ENCODE results near the gene TACC3. TPM values are rescaled to one million over a fixed set of nuclear protein-coding genes. Genes with fewer than 3 reads are reported as not detected.

The TACC3 gene
- total and polyA plus RNA-seq, 2 of the 8 experiments (the other 6 are each of a cell fraction or from before 2014, with no cell fraction given) = 73.8 to 148 TPM

DNA sequence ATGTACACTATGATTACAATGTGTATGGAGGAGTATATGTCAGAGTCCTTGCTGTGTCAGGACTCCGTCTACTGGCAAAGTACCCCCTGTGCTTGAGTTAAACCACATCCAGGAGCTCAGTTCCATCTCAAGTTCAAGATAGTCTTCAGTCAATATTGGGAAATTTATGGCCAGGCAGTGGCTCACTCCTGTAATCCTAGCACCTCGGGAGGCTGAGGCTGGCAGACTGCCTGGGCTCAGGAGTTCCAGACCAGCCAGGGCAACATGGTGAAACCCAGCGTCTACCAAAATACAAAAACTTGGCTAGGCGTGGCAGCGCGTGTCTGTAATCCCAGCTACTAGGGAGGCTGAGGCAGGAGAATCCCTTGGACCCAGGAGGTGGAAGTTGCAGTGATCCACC lies 15.0 kb upstream of the TACC3 start:
- no peak overlapping the region for H2BK5ac ChIP-seq (ENCODE audit: low read depth, low read length)
- 81% methylated on average over 6 of the region's 6 CpGs; no CpG with 5 or more reads in 1 of the 2 experiments for WGBS, 2 experiments (ENCODE audit: extremely low coverage in 1 of 2, insufficient coverage in 1 of 2, insufficient read length in 1 of 2, insufficient replicate concordance in 2 of 2, low coverage in 1 of 2, low lambda C conversion rate in 2 of 2, missing lambda C conversion rate in 1 of 2)
- no peak overlapping the region for H3K4me2 ChIP-seq (ENCODE audit: insufficient read depth in 1 of 2, low read depth in 2 of 2, low read length in 2 of 2)
- no peak overlapping the region for H3K4me3 ChIP-seq (ENCODE audit: extremely low read depth in 1 of 4, insufficient read depth in 2 of 4, low read depth in 3 of 4, low read length in 4 of 4)
- H4K8ac ChIP-seq (ENCODE audit: extremely low read depth, insufficient read depth, low read length) = no peak overlapping the region
- no peak for FAIRE-seq
- peaks cover 12% of the 10 kb centered on the region for H3K79me1 ChIP-seq (ENCODE audit: low read depth, low read length)
- no peak overlapping the region for H2BK20ac ChIP-seq (ENCODE audit: low read length)
- H3K23ac ChIP-seq (ENCODE audit: insufficient read length) = no peak overlapping the region
- H3K14ac ChIP-seq (ENCODE audit: insufficient read length) = no peak overlapping the region
- no peak overlapping the region for H2AFZ ChIP-seq (ENCODE audit: low read length)
- H2AK5ac ChIP-seq (ENCODE audit: low read depth, low read length) = no peak overlapping the region
- no peak overlapping the region for H4K5ac ChIP-seq (ENCODE audit: insufficient read length, low read depth, low read length)
- peaks cover 13 to 71% of the 10 kb centered on the region in 2 experiments for H3K79me2 ChIP-seq (ENCODE audit: control insufficient read depth in 1 of 2, insufficient read depth in 2 of 2, low read length in 2 of 2)
- H3K18ac ChIP-seq (ENCODE audit: extremely low read depth, low read length) = no peak overlapping the region
- no peak overlapping the region for H2BK120ac ChIP-seq (replicated peaks; ENCODE audit: low read depth, low read length)
- H3K27me3 ChIP-seq (replicated peaks in 1 of 4; ENCODE audit: control insufficient read depth in 3 of 4, extremely low read depth in 1 of 4, insufficient read depth in 3 of 4, low read length in 3 of 4) = no peaks in the 10 kb centered on the region
- H2BK15ac ChIP-seq (ENCODE audit: low read length) = no peak overlapping the region
- no peak overlapping the region for H3K9ac ChIP-seq (replicated peaks in 1 of 4; ENCODE audit: extremely low read depth in 1 of 4, low read depth in 3 of 4, low read length in 3 of 4)
- H3K23me2 ChIP-seq (ENCODE audit: low read depth, low read length) = peaks cover 4% of the 10 kb centered on the region; the same call in 1 of the 2 replicates
- no peak for DNase-seq (ENCODE audit: low read depth in 1 of 2, low spot score in 2 of 2)
- ChIA-PET CTCF (ENCODE audit: partially characterized antibody) (interaction anchor here (9.6 to 22.9 kb wide), 2 partner anchors 11 to 20 kb away, joined by 94 to 326 read pairs; partner anchors contain the start of genes TACC3 and TMEM129), POLR2A (ENCODE audit: partially characterized antibody) (interaction anchor here (0.8 kb wide), 1 partner anchor 38 kb away, joined by 4 read pairs; no protein-coding TSS in a partner anchor)
- no peak overlapping the region for H3K56ac ChIP-seq (replicated peaks; ENCODE audit: insufficient read length, low read depth, low read length)
- H3K36me3 ChIP-seq (ENCODE audit: control insufficient read depth in 2 of 4, insufficient read depth in 4 of 4, low read length in 3 of 4) = peaks cover 6 to 34% (median 17%) of the 10 kb centered on the region in 4 experiments
- H3K9me3 ChIP-seq (ENCODE audit: insufficient read depth in 2 of 2, low read depth in 1 of 2, low read length in 1 of 2) = no peaks in the 10 kb centered on the region
- H4K91ac ChIP-seq (replicated peaks; ENCODE audit: insufficient read length, low read length) = no peak overlapping the region
- no peak overlapping the region for H3K4ac ChIP-seq (replicated peaks; ENCODE audit: insufficient read length, low read depth, low read length)
- H3K27ac ChIP-seq (ENCODE audit: low read depth, low read length) = no peak overlapping the region
- no peak overlapping the region for H2BK12ac ChIP-seq (ENCODE audit: low read depth, low read length)
- peaks cover 0 to 2% (median 0%) of the 10 kb centered on the region in 4 experiments; a peak in 2 of 7 replicates for H3K4me1 ChIP-seq (replicated peaks in 1 of 4; ENCODE audit: control insufficient read depth in 3 of 4, insufficient read depth in 4 of 4, low read length in 3 of 4)
- H4K20me1 ChIP-seq (replicated peaks in 1 of 2; ENCODE audit: control insufficient read depth in 1 of 2, insufficient read depth in 2 of 2, low read length in 2 of 2) = peaks cover 2 to 16% of the 10 kb centered on the region in 2 experiments
- TF ChIP-seq, protein P1, sequence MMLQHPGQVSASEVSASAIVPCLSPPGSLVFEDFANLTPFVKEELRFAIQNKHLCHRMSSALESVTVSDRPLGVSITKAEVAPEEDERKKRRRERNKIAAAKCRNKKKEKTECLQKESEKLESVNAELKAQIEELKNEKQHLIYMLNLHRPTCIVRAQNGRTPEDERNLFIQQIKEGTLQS (IDR thresholded peaks at IDR 0.05; ENCODE audit: insufficient read depth, low read depth, low read length) = no peak
- no peak for TF ChIP-seq GABPA (IDR thresholded peaks at IDR 0.05; ENCODE audit: borderline replicate concordance, insufficient read depth, low read length)
- no peak for TF ChIP-seq RNF2 (IDR thresholded peaks at IDR 0.05; ENCODE audit: borderline replicate concordance, low read depth, low read length, missing control alignments, poor library complexity, severe bottlenecking)
- TF ChIP-seq KDM1A (IDR thresholded peaks at IDR 0.05; ENCODE audit: borderline replicate concordance, low read length) = no peak
